Urinary bladder (tissue), 4 donors: Measurements from ENCODE around the gene ANAPC15. TPM values are rescaled to one million over a fixed set of nuclear protein-coding genes. Genes with fewer than 3 reads are reported as not detected.
A peak's percentile ranks its signal among the peaks of the same experiment; 100 is the strongest.

Experiments
- DNase-seq: peaks from one replicate; pipeline ENCODE4 v3.0.0-alpha.2; 2015; ENCODE audit errors: extremely low spot score
- H3K27ac ChIP-seq: one replicate; pipeline ENCODE4 v1.5.1; 2013; ENCODE audit warnings: low read depth, mild to moderate bottlenecking, moderate library complexity
- H3K36me3 ChIP-seq: one replicate; pipeline ENCODE4 v1.6.1; 2013; ENCODE audit warnings: mild to moderate bottlenecking, moderate library complexity; ENCODE audit not compliant: insufficient read depth
- H3K4me1 ChIP-seq: one replicate; pipeline ENCODE4 v1.6.1; 2013; ENCODE audit warnings: mild to moderate bottlenecking, moderate library complexity; ENCODE audit not compliant: insufficient read depth
- H3K4me3 ChIP-seq: one replicate; pipeline ENCODE4 v1.5.1; 2013; ENCODE audit warnings: low read depth, low read length
- WGBS: extraction: QIAGEN DNeasy Blood & Tissue Kit; methylation state at CpG from one replicate; pipeline ENCODE4 v1.1.7; 2013; 5-methylcytosine and 5-hydroxymethylcytosine counted together
- polyA plus RNA-seq: library from polyadenylated mRNA; stranded (reverse); fragments of 200-250 nt; gene quantifications from one replicate; pipeline ENCODE4 v1.2.3, GENCODE V29; 2013
- total RNA-seq: library from RNA; depleted of rRNA; stranded (reverse); fragments of >200 nt; gene quantifications from one replicate; pipeline ENCODE4 v1.2.3, GENCODE V29; 2014
- donor health status: healthy with polysubstance abuse.
- donor health status: healthy.

The ANAPC15 gene
- total and polyA plus RNA-seq, 2 donors, result 7.7 to 54.9 TPM

GRCh38 chr11:72088076-72088808 is 24.3 kb downstream of the ANAPC15 start:
- 76% methylated on average over 4 of the region's 4 CpGs for WGBS
- DNase-seq, result no peak
- Histone ChIP-seq H3K27ac (no peak overlapping the region), H3K4me1 (no peaks in the 10 kb centered on the region), H3K36me3 (no peaks in the 10 kb centered on the region), H3K4me3 (no peak overlapping the region)

GRCh38 chr11:72085621-72086351 is 26.7 kb downstream of the ANAPC15 start:
- Histone ChIP-seq H3K4me3 (no peak overlapping the region), H3K27ac (no peak overlapping the region), H3K36me3 (no peaks in the 10 kb centered on the region), H3K4me1 (no peaks in the 10 kb centered on the region)
- WGBS, result 78% methylated on average over 3 of the region's 3 CpGs
- no peak for DNase-seq

GRCh38 chr11:72084965-72085364 is 27.5 kb downstream of the ANAPC15 start:
- 95% methylated on average over 1 of the region's 1 CpG for WGBS
- DNase-seq, result no peak
- Histone ChIP-seq H3K4me1 (no peaks in the 10 kb centered on the region), H3K4me3 (no peak overlapping the region), H3K27ac (no peak overlapping the region), H3K36me3 (no peaks in the 10 kb centered on the region)

DNA sequence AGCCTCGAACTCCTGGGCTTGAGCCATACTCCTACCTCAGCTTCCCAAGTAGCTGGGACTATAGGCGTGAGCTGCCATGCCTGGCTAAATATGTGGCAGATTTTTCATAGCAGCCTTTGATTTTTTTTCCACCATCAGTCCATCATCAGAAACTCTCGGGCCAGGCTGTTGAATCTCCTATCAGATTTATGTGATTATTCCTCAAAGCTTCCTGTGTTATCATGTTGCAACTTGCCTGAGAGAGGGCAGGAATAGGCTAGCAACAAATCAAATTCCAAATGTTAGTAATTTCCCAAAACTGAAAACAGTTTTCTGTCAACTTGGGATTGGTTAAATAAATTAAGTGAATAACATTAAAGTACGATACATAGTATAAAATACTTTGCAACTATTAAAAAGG is 28.4 kb downstream of the ANAPC15 start:
- no peaks in the 10 kb centered on the region for H3K36me3 ChIP-seq
- 75% methylated on average over 4 of the region's 4 CpGs for WGBS
- DNase-seq, result no peak
- no peak overlapping the region for H3K4me3 ChIP-seq
- no peak overlapping the region for H3K27ac ChIP-seq
- H3K4me1 ChIP-seq, result peaks cover under 1% of the 10 kb centered on the region

- WGBS, result 81% methylated on average over 2 of the region's 2 CpGs
- peaks cover 2% of the 10 kb centered on the region for H3K4me1 ChIP-seq
- H3K36me3 ChIP-seq, result no peaks in the 10 kb centered on the region
- DNase-seq, result no peak
- no peak overlapping the region for H3K4me3 ChIP-seq
- H3K27ac ChIP-seq, result no peak overlapping the region
These were observed 29.1 kb downstream of the ANAPC15 start for GRCh38 chr11:72083414-72083813.

GRCh38 chr11:72081821-72082453 is 30.6 kb downstream of the ANAPC15 start:
- Histone ChIP-seq H3K27ac (peak overlapping the region; percentile 30), H3K4me3 (no peak overlapping the region), H3K4me1 (peaks cover 2% of the 10 kb centered on the region), H3K36me3 (no peaks in the 10 kb centered on the region)
- 91% methylated on average over 3 of the region's 3 CpGs for WGBS
- DNase-seq, result peak; percentile 39

DNA sequence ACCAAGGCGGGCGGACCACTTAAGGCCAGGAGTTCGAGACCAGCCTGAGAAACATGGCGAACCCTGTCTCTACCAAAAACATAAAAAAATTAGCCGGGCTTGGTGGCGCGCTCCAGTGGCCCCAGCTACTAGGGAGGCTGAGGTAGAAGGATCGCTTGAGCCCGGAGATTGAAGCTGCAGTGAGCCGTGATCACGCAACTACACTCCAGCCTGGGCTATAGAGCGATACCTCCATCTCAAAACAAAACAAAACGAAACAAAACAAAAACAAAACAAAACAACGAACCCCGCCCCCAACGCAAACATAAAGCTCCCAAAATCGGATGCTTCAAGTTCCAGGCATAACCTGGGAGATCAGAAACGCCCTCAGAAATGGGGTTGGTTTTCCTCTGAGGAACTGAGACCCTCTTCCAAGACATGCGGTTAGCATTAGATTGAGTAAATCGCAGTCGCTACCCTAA is 31.3 kb downstream of the ANAPC15 start:
- H3K4me1 ChIP-seq, result peaks cover 2% of the 10 kb centered on the region
- peak overlapping the region; percentile 34 for H3K4me3 ChIP-seq
- 66% methylated on average over 21 of the region's 21 CpGs for WGBS
- H3K36me3 ChIP-seq, result no peaks in the 10 kb centered on the region
- peak overlapping the region; percentile 86 for H3K27ac ChIP-seq
- no peak for DNase-seq

DNA sequence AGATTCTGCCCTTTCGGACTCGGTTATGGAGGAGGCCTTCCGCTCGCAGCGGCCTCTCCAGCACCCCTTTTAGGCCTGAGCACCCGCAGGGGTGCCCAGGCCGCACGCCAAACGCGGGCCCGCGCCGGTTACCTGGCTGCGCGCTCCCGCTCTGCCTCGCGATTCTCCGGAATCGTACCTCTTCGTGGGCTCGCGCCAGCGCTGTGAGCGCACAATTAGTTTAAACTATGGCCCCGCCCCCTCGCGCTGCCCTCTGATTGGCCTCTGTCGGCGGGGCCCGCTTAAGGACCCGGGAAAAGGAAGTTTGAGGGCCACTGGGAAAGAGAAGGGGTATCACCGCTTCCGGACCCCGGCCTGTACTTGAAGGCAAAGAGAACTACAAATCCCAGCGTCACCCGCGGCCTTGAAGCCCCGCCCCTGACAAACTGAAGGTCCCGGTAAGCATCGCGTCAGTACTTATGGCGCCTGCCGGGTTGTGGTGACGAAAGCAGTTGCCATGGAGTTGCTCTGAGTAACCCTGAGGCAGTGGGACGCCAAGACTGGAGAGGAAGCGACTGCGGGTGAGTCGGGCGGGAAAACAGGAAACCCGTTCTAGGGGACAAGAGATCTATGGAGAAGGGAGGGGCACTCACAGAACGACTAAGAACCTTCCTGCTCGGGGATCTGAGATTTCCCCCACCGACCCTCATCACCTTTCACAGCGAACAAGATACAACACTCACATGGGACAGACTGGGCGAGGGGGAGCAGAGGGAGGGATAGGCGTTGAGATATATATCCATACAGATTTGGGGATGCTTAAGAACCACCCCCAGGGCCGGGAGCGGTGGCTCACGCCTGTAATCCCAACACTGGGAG is 31.9 kb downstream of the ANAPC15 start, which contains the start of the genes LRRC51 and NUMA1:
Gene LRRC51 (plus strand): TSS at position 525 of the 858 bp plus-strand sequence. CDS start 8,234 bp downstream, outside the sequence.
Gene NUMA1 (minus strand): TSS at position 217 of the 858 bp plus-strand sequence. CDS start 44,599 bp downstream, outside the sequence.
- Histone ChIP-seq H3K4me1 (peaks cover 2% of the 10 kb centered on the region), H3K27ac (peak within 1 kb of the TSS; percentile 92), H3K4me3 (peak within 1 kb of the TSS; percentile 71), H3K36me3 (no peaks in the 10 kb centered on the region)
- WGBS, result under 1% methylated on average over 60 of the region's 60 CpGs
- DNase-seq, result peak; percentile 100

- Histone ChIP-seq H3K4me3 (peak overlapping the region; percentile 71), H3K27ac (peak overlapping the region; percentile 92), H3K36me3 (no peaks in the 10 kb centered on the region), H3K4me1 (peaks cover 2% of the 10 kb centered on the region)
- DNase-seq, result peak; percentile 28
- 3% methylated on average over 16 of the region's 16 CpGs for WGBS
These were observed 32.6 kb downstream of the ANAPC15 start for GRCh38 chr11:72079819-72080325.

DNA sequence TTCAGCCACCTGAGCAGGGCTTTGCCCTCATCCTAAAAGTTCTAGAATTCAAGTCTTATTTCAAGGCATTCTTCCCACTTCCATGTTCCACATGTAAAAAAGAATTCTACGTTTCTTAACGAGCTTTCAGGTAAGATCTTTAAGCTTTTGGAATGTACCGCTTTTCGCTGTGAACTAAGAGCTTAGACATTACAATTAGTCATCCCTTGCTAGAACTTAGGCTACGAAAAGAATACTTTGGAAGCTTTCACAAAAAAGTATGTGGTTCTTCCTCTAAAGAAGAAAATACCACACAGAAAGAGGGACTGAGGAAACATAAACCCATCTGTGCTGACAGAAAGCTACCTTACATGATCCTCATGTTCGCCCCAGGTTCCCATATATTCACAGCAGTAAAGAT is 34.0 kb downstream of the ANAPC15 start:
- no peak for DNase-seq
- 52% methylated on average over 6 of the region's 6 CpGs for WGBS
- H3K4me1 ChIP-seq, result peaks cover 2% of the 10 kb centered on the region
- no peak overlapping the region for H3K4me3 ChIP-seq
- H3K27ac ChIP-seq, result peak overlapping the region; percentile 79
- H3K36me3 ChIP-seq, result no peaks in the 10 kb centered on the region

DNA sequence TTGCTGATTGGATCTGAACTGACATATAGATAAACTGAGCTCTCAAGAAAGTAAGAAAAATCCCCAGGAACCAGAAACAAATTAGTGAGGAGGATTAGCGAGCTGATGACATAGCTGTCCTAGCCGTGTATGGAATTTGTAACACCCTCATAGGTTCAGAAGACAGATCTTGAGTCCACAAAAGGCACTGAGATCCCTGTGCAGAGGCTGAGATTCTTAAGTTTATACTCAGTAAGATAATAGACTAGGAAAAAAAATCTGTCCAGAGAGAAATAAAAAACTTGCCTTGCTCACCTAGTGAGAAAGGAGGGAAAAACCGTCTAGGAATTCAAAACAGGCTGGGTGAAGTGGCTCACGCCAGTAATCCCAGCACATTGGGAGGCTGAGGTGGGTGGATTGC is 36.7 kb downstream of the ANAPC15 start:
- no peak overlapping the region for H3K4me3 ChIP-seq
- no peak for DNase-seq
- H3K4me1 ChIP-seq, result peaks cover 2% of the 10 kb centered on the region
- 72% methylated on average over 4 of the region's 4 CpGs for WGBS
- no peaks in the 10 kb centered on the region for H3K36me3 ChIP-seq
- H3K27ac ChIP-seq, result no peak overlapping the region

DNA sequence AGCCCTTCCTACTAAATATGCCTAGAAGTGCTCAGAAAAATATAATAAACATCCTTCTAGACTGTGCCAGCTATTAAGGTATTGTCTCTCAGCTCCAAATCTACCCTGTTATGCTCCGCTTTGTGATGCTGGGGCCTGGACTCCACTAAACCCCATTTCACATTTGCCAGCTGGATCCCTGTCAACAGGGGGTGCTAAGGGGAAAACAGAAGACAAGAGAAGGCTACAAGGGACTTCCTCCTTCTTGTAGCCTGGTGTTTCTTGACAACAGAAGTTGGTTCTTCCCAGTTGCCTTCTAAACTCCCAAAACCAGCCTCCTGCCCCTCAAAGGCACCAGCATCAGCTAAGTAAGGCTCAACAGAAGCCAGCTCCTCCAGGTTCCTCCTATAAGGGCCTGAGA is 37.4 kb downstream of the ANAPC15 start:
- H3K4me1 ChIP-seq, result peaks cover 2% of the 10 kb centered on the region
- DNase-seq, result no peak
- H3K4me3 ChIP-seq, result no peak overlapping the region
- no peaks in the 10 kb centered on the region for H3K36me3 ChIP-seq
- H3K27ac ChIP-seq, result no peak overlapping the region
- WGBS, result 70% methylated on average over 1 of the region's 1 CpG

GRCh38 chr11:72072348-72072747 is 40.1 kb downstream of the ANAPC15 start:
- no peak for DNase-seq
- Histone ChIP-seq H3K27ac (peak overlapping the region; percentile 39), H3K4me3 (no peak overlapping the region), H3K4me1 (no peaks in the 10 kb centered on the region), H3K36me3 (no peaks in the 10 kb centered on the region)
- 55% methylated on average over 3 of the region's 3 CpGs for WGBS
